Loucy (cell line): Measurements from ENCODE around the gene RAET1E.

ENCODE experiments used
- EZH2phosphoT487 ChIP-seq: fragments of 200-600 bp; IDR thresholded peaks from 2 replicates; pipeline ENCODE4 v1.6.1; 2018; ENCODE audit warnings: antibody characterized with exemption, mild to moderate bottlenecking, moderate library complexity, borderline replicate concordance
- TF ChIP-seq, protein P1 (sequence below): fragments of 200-600 bp; sonication (generic); conservative IDR thresholded peaks from 2 replicates; pipeline ENCODE4 v1.5.1; 2014; ENCODE audit warnings: mild to moderate bottlenecking, antibody characterized with exemption, low read length

DNA sequence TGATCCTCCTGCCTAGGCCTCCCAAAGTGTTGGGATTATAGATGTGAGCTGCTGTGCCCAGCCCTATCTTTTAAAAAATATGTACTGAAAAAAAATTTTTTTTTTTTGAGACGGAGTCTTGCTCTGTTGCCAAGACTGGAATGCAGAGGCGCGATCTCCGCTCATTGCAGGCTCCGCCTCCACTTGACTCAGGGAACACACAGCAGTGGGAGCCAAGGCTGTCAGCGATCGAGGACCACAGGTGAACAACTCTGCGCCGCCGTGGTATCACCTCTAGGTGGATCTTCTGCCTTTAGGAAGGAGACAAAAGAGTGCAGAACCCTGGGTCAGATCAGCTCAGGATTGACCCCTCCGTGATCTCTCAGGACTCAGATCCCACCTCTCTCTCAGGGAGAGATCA, 13.7 kb downstream of the RAET1E start:
- TF ChIP-seq, protein P1, sequence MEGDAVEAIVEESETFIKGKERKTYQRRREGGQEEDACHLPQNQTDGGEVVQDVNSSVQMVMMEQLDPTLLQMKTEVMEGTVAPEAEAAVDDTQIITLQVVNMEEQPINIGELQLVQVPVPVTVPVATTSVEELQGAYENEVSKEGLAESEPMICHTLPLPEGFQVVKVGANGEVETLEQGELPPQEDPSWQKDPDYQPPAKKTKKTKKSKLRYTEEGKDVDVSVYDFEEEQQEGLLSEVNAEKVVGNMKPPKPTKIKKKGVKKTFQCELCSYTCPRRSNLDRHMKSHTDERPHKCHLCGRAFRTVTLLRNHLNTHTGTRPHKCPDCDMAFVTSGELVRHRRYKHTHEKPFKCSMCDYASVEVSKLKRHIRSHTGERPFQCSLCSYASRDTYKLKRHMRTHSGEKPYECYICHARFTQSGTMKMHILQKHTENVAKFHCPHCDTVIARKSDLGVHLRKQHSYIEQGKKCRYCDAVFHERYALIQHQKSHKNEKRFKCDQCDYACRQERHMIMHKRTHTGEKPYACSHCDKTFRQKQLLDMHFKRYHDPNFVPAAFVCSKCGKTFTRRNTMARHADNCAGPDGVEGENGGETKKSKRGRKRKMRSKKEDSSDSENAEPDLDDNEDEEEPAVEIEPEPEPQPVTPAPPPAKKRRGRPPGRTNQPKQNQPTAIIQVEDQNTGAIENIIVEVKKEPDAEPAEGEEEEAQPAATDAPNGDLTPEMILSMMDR: no peak
- TF ChIP-seq EZH2phosphoT487: no peak
